ENCODE results near the gene LMAN2.
"Not testable (repeated sequence)": the region's sequence is repeated elsewhere in the genome, so short reads cannot be mapped to it uniquely, and the experiment has no call there.

LMAN2 gene

GRCh38 chr5:177378884-177379883, 27.7 kb upstream of the LMAN2 start:
- peak; percentile 27 for DNase-seq

- no peak for DNase-seq
These were observed 26.6 kb upstream of the LMAN2 start for GRCh38 chr5:177377851-177378776.

GRCh38 chr5:177376107-177376506, 24.6 kb upstream of the LMAN2 start:
- no peak for DNase-seq

- not testable (repeated sequence) for DNase-seq
These were observed 24.0 kb upstream of the LMAN2 start for GRCh38 chr5:177375516-177375915.

GRCh38 chr5:177374211-177374610, 22.7 kb upstream of the LMAN2 start:
- no peak for DNase-seq

GRCh38 chr5:177373806-177374205, 22.3 kb upstream of the LMAN2 start:
- DNase-seq: no peak

DNA sequence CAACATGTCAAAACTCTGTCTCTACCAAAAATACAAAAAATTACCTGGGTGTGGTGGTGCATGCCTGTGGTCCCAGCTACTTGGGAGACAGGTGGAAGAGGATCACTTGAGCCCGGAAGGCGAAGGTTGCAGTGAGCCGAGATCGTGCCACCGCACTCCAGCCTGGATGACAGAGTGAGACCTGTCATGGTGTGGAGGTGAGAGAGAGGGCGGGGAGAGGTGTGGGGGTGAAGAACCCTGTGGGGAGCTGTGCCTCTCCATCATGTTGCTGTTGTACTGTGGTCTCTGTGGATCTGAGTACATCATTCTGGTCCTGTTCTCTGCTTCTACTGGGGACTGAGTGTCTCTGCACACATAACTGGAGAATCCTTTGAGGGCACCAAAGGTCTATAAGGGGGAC, 21.4 kb upstream of the LMAN2 start:
- no peak for DNase-seq

GRCh38 chr5:177372034-177372896, 20.8 kb upstream of the LMAN2 start:
- peak; percentile 32 for DNase-seq

DNA sequence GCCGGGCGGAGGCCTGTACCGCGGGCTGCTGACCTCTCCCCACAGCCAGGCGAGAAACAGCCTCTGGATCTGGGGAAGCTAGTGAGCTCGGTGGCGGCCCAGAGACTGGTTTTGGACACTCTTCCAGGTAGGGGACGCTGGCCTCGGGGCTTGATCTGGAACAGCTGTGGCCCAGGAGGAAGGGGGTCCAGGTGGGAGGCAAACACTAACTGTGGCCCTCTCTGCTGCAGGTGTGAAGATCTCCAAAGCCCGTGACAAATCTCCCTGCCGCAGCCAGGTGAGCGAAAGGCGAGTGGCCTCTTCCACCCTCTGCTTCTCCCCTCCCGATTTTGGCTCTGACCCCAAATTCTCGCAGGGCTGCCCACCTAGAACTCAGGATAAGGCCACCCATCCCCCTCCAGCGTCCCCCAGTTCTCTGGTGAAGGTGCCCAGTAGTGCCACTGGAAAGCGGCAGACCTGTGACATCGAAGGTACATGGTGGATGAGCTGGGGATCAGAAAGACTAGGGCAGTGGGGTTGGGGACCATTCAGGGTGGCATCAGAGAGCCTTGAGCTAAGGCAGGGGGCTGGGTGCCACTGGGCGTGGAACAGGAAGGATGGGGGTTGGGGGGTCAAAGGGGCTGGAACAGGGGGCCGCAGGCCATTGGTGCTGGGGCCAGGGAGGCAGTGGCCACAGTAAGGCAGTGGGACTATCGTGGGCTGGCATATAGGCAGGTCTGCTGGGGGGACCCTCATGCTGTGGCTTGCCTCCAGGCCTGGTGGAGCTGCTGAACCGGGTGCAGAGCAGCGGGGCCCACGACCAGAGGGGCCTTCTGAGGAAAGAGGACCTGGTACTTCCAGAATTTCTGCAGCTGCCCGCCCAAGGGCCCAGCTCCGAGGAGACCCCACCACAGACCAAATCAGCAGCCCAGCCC, 19.9 kb upstream of the LMAN2 start:
- DNase-seq: no peak

- DNase-seq: peak; percentile 39
These were observed 19.1 kb upstream of the LMAN2 start for GRCh38 chr5:177370488-177371119.

DNA sequence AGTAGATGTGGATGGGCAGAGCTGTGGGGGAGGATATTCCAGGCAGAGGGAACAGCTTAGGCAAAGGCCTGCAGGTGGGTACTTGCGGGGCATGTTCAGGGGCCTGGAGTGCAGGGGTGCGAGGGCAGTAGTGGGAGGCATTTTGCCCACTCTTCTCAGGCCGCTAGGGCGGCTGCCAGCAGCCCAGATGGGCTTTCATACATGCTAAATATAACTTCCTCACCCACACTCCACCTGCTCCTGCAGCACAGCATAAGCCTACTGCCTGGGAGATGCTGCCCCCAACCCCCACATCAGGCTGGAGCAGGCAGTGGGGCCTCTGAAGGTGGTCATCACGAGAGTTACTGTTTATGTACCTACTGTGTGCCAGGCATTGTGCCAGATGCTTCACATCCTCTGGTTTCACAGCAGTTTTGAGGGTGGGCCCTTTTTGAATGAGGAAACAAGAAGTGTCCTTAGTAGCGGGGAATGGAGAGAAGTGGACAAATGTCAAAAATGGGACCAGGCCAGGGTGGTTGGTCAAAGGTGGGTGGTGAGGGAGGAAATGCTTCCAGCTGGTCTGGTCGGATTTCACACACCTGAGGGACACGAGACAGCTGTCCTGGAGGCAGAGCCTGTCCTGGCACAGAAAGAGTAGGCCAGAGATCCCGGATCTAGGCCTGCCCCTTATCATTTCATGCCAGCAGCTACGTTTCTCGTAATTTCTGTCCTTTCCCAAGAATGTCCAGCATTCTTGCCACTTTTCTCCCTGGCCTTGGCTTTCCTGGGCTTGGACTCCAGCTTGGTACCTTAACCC, 18.4 kb upstream of the LMAN2 start:
- no peak for DNase-seq

DNA sequence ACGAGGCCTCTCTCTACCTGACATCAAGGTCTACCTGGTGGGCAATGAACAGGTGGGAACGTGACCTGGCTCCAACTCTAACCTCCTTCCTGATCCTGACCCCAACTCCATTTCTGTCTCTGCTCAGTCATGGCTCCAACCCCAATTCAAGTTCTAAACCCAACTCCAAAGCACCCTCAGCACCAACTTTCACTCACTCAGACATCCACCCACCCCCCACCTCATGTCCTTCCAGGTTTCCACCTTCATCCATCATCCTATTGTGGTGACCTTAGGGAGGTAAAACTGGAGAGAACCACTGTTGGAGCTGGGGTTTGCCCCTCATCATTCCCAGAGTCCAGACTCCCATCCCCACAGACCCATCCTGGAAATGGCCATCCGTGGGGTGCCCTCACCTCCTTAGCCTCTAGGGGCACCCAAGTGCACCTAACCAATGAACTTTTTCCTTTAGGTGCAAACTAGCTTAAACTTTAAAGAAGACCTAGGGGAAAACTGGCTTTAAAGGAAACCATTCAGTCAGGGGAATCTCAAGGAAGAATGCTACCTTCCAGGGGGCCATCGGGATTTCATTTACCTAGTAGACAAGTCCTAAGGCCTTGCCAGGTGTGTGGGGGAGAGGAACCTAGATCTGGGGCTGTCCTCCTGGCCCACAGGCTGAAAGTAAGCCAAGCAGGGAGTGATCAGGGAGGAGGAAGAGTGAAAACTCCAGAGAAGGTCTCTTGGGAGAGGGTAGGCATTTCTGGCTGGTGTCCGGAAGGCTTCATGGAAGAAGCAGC, 17.6 kb upstream of the LMAN2 start:
- DNase-seq: peak; percentile 15

- DNase-seq: no peak
These were observed 16.8 kb upstream of the LMAN2 start for GRCh38 chr5:177367981-177368868.

GRCh38 chr5:177367323-177367848, 15.9 kb upstream of the LMAN2 start:
- DNase-seq: no peak

GRCh38 chr5:177366528-177367322, 15.3 kb upstream of the LMAN2 start:
- DNase-seq: no peak

DNA sequence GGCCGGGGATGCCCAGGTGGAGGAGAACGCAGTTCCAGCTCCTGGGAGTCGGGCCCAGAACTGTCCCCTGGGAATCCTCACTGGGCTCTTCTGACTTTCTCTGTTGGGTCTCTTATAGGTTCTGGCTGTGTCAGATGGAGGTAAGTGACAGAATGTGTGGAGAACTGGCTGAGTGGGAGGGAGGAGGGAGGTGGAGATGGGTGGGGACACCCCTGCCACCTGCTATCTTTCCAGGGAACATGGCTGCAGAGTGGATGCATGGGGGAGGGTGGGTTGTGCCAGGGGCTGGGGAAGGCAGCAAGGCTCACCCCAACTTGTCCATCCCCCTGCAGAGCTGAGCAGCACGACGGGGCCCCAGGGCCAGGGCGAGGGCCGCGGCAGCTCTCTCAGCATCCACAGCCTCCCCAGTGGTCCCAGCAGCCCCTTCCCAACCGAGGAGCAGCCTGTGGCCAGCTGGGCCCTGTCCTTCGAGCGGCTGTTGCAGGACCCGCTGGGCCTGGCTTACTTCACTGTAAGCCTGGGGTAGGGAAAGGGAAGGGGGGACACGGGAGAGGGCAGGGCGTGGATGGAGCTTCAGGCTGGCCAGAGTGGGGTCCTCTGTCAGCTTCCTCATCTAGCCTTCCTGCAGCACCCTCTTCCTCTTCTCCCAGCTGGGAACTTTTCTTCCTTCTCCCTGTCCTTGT, 14.5 kb upstream of the LMAN2 start:
- no peak for DNase-seq

Data from stimulated activated naive CD4-positive, alpha-beta T cell treated with Interleukin-2 at 50 U/mL for 16 hours (primary cell).